GM10266 (cell line): Measurements from ENCODE around the gene PGAP6.
"Not testable (repeated sequence)": the region's sequence is repeated elsewhere in the genome, so short reads cannot be mapped to it uniquely, and the experiment has no call there.

ENCODE experiments used
- DNase-seq: peaks from one replicate; pipeline ENCODE4 v3.0.0; 2012; ENCODE audit errors: extremely low spot score
- CTCF ChIP-seq: IDR thresholded peaks from 2 replicates; pipeline ENCODE4 v1.5.1; 2012; ENCODE audit warnings: mild to moderate bottlenecking, low read depth; ENCODE audit not compliant: control insufficient read depth, insufficient read depth; ENCODE audit errors: missing control alignments

The PGAP6 gene

GRCh38 chr16:367333-367903 is 14.4 kb downstream of the PGAP6 start:
- no peak for DNase-seq
- TF ChIP-seq CTCF, result no peak

- DNase-seq, result no peak
- no peak for TF ChIP-seq CTCF
These were observed 15.3 kb downstream of the PGAP6 start for GRCh38 chr16:366476-366875.

- no peak for TF ChIP-seq CTCF
- DNase-seq, result no peak
These were observed 16.9 kb downstream of the PGAP6 start for GRCh38 chr16:364595-365491.

GRCh38 chr16:363766-364490 is 17.9 kb downstream of the PGAP6 start:
- DNase-seq, result no peak
- TF ChIP-seq CTCF, result no peak

GRCh38 chr16:363110-363765 is 18.5 kb downstream of the PGAP6 start:
- DNase-seq, result no peak
- no peak for TF ChIP-seq CTCF

GRCh38 chr16:362702-362999 is 19.1 kb downstream of the PGAP6 start:
- DNase-seq, result not testable (repeated sequence)

GRCh38 chr16:361872-362701 is 19.7 kb downstream of the PGAP6 start:
- DNase-seq, result peak; percentile 77
- TF ChIP-seq CTCF, result peak; percentile 80
